CD1c-positive myeloid dendritic cell (primary cell): ENCODE data around the gene FBLN5.

ENCODE experiments used
- DNase-seq: peaks from one replicate; pipeline ENCODE4 v3.0.0-alpha.2; 2016; ENCODE audit errors: extremely low spot score

The FBLN5 gene

DNA sequence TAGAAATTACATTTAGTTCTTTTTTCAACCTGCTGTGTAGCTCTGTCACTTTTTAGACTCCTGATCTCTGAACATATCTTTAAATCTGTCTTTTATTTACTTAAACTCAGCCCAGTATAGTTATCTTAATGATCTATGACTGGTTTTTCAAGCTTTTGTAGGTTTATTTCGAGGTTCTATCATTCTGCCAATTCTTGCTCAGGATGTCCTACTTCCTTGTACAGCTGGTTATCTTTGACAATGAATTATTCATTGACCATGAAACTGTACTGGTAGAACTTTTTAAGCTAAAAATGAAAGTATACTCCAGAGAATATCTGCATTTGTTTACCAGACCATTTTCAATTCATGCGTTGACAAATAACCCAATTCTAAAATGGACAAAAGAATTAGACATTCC is 118.0 kb downstream of the FBLN5 start:
- DNase-seq: no peak

GRCh38 chr14:91827746-91828145 is 119.7 kb downstream of the FBLN5 start:
- DNase-seq: no peak
